DMS153 treated with DMSO at 0.1 percent for 48 hours (cell line): ENCODE results near the gene PMM2.
A peak's percentile ranks its signal among the peaks of the same experiment; 100 is the strongest.
"Not testable (repeated sequence)": the region's sequence is repeated elsewhere in the genome, so short reads cannot be mapped to it uniquely, and the experiment has no call there.

Experiments
- DNase-seq: peaks from one replicate; lab custom pipeline; 2025; ENCODE audit not compliant: unreplicated experiment; lab: John Stamatoyannopoulos, UW

The PMM2 gene

GRCh38 chr16:8797364-8798173 is at the start of gene PMM2, which contains the start of gene TMEM186:
Gene PMM2, plus strand, starts transcription at chr16:8797839. Its CDS starts 44 bp downstream, at chr16:8797883.
Gene TMEM186, minus strand, starts transcription at chr16:8797639. Its CDS starts 25 bp downstream, at chr16:8797614.
- DNase-seq: peak; percentile 84

GRCh38 chr16:8748944-8749343 is 48.7 kb upstream of the PMM2 start:
- DNase-seq: not testable (repeated sequence)

GRCh38 chr16:8751481-8752311 is 45.9 kb upstream of the PMM2 start:
- DNase-seq: no peak

- no peak for DNase-seq
Measured at GRCh38 chr16:8752706-8753105, 44.9 kb upstream of the PMM2 start.

GRCh38 chr16:8753416-8754054 is 44.1 kb upstream of the PMM2 start:
- DNase-seq: no peak

- DNase-seq: no peak
Measured at GRCh38 chr16:8756755-8757154, 40.9 kb upstream of the PMM2 start.

GRCh38 chr16:8758022-8758421 is 39.6 kb upstream of the PMM2 start:
- no peak for DNase-seq

GRCh38 chr16:8760021-8760420 is 37.6 kb upstream of the PMM2 start:
- no peak for DNase-seq

- DNase-seq: no peak
Measured at GRCh38 chr16:8761078-8761477, 36.6 kb upstream of the PMM2 start.

GRCh38 chr16:8762254-8762653 is 35.4 kb upstream of the PMM2 start:
- DNase-seq: no peak

GRCh38 chr16:8763083-8763482 is 34.6 kb upstream of the PMM2 start:
- DNase-seq: no peak

GRCh38 chr16:8763899-8764298 is 33.7 kb upstream of the PMM2 start:
- DNase-seq: no peak

GRCh38 chr16:8764525-8765250 is 33.0 kb upstream of the PMM2 start:
- DNase-seq: no peak

- DNase-seq: no peak
Measured at GRCh38 chr16:8767176-8767575, 30.5 kb upstream of the PMM2 start.

GRCh38 chr16:8768283-8768682 is 29.4 kb upstream of the PMM2 start:
- DNase-seq: no peak

- no peak for DNase-seq
Measured at GRCh38 chr16:8768692-8769091, 28.9 kb upstream of the PMM2 start.

GRCh38 chr16:8773537-8773936 is 24.1 kb upstream of the PMM2 start:
- no peak for DNase-seq

- DNase-seq: no peak
Measured at GRCh38 chr16:8774208-8774607, 23.4 kb upstream of the PMM2 start.

GRCh38 chr16:8775359-8775758 is 22.3 kb upstream of the PMM2 start:
- no peak for DNase-seq

GRCh38 chr16:8776129-8776584 is 21.5 kb upstream of the PMM2 start:
- DNase-seq: no peak

GRCh38 chr16:8777217-8777616 is 20.4 kb upstream of the PMM2 start:
- DNase-seq: no peak
